ENCODE measurements around the gene FNDC3B. TPM values are rescaled to one million over a fixed set of nuclear protein-coding genes. Genes with fewer than 3 reads are reported as not detected.

The FNDC3B gene
- total and polyA plus RNA-seq, 9 of the 15 experiments (the other 6 are each of a cell fraction or from before 2014, with no cell fraction given): 7.0 to 35.8 (median 16.2) TPM

- TF ChIP-seq, protein P1, sequence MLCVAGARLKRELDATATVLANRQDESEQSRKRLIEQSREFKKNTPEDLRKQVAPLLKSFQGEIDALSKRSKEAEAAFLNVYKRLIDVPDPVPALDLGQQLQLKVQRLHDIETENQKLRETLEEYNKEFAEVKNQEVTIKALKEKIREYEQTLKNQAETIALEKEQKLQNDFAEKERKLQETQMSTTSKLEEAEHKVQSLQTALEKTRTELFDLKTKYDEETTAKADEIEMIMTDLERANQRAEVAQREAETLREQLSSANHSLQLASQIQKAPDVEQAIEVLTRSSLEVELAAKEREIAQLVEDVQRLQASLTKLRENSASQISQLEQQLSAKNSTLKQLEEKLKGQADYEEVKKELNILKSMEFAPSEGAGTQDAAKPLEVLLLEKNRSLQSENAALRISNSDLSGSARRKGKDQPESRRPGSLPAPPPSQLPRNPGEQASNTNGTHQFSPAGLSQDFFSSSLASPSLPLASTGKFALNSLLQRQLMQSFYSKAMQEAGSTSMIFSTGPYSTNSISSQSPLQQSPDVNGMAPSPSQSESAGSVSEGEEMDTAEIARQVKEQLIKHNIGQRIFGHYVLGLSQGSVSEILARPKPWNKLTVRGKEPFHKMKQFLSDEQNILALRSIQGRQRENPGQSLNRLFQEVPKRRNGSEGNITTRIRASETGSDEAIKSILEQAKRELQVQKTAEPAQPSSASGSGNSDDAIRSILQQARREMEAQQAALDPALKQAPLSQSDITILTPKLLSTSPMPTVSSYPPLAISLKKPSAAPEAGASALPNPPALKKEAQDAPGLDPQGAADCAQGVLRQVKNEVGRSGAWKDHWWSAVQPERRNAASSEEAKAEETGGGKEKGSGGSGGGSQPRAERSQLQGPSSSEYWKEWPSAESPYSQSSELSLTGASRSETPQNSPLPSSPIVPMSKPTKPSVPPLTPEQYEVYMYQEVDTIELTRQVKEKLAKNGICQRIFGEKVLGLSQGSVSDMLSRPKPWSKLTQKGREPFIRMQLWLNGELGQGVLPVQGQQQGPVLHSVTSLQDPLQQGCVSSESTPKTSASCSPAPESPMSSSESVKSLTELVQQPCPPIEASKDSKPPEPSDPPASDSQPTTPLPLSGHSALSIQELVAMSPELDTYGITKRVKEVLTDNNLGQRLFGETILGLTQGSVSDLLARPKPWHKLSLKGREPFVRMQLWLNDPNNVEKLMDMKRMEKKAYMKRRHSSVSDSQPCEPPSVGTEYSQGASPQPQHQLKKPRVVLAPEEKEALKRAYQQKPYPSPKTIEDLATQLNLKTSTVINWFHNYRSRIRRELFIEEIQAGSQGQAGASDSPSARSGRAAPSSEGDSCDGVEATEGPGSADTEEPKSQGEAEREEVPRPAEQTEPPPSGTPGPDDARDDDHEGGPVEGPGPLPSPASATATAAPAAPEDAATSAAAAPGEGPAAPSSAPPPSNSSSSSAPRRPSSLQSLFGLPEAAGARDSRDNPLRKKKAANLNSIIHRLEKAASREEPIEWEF (CRISPR knock-in tag; IDR thresholded peaks at IDR 0.05): no peak
- TF ChIP-seq ZNF239 (CRISPR knock-in tag; IDR thresholded peaks at IDR 0.05) (no peak), TSC22D4 (tag; IDR thresholded peaks at IDR 0.05) (no peak), HDGF (IDR thresholded peaks at IDR 0.05) (no peak), XRCC4 (IDR thresholded peaks at IDR 0.05; ENCODE audit: extremely low read depth, insufficient read depth, insufficient read length) (no peak), ZNF274 (IDR thresholded peaks at IDR 0.05; ENCODE audit: borderline replicate concordance, low read depth, low read length) (no peak), SMAD3 (CRISPR knock-in tag; conservative IDR thresholded peaks at IDR 0.05) (no peak), NRF1 (conservative IDR thresholded peaks at IDR 0.05 in 1 of 2, IDR thresholded peaks at IDR 0.05 in 1 of 2) (no peak), TEAD4 (IDR thresholded peaks at IDR 0.05; ENCODE audit: low read length) (peak; percentile 26; the same call in 1 of the 2 replicates), TEAD4 (CRISPR knock-in tag; IDR thresholded peaks at IDR 0.05; ENCODE audit: borderline replicate concordance) (no peak), ZNF280B (CRISPR knock-in tag; IDR thresholded peaks at IDR 0.05) (no peak), MAFK (IDR thresholded peaks at IDR 0.05; ENCODE audit: low read length) (peak; percentile 58), SMAD1 (IDR thresholded peaks at IDR 0.05; ENCODE audit: low read depth, low read length, partially characterized antibody) (no peak), NR3C1 (CRISPR knock-in tag; IDR thresholded peaks at IDR 0.05) (no peak), PHTF2 (CRISPR knock-in tag; IDR thresholded peaks at IDR 0.05) (no peak), ZNF518B (CRISPR knock-in tag; IDR thresholded peaks at IDR 0.05) (no peak), MTF1 (CRISPR knock-in tag; IDR thresholded peaks at IDR 0.05; ENCODE audit: borderline replicate concordance) (no peak), FOSL1 (tag; conservative IDR thresholded peaks at IDR 0.05) (peak; percentile 38), KAT2B (IDR thresholded peaks at IDR 0.05; ENCODE audit: low read depth, low read length) (no peak), SMAD4 (CRISPR knock-in tag; conservative IDR thresholded peaks at IDR 0.05) (peak; percentile 47; the same call in 1 of the 2 replicates)
These were observed 57.6 kb downstream of the FNDC3B start (continued) for GRCh38 chr3:172096881-172097420.
